Measurements from ENCODE around the gene HNF1A.
"Not testable (repeated sequence)": the region's sequence is repeated elsewhere in the genome, so short reads cannot be mapped to it uniquely, and the experiment has no call there.

Gene HNF1A

DNA sequence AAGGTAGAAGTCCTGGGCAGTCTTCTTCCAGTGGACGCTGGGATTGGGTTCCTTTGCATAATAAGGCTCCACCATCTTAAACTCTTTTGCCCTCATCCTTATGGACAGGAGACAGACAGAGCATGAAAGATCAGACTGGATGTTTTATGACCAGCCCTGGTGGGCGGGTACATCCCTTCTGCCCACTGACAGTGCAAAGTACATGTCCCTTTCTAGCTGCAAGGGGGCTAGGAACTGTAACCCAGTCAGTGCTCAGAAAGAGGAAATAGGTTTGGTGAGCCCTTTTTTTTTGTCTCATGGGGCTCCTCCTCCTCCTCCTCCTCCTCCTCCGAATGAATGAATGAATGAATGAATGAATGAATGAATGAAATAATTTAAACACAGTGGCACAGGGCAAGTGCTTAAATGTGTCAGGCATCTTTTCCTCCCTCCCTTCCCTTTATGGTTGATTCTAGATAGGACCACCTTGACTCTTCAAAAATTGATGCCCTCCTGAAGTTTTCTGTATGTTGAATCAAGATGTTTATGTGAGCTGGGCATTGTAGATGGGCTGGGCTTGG is 36.4 kb upstream of the HNF1A start:
- H3K4me3 ChIP-seq (ENCODE audit: low read depth, low read length), result no peak overlapping the region
- TF ChIP-seq, protein P1, sequence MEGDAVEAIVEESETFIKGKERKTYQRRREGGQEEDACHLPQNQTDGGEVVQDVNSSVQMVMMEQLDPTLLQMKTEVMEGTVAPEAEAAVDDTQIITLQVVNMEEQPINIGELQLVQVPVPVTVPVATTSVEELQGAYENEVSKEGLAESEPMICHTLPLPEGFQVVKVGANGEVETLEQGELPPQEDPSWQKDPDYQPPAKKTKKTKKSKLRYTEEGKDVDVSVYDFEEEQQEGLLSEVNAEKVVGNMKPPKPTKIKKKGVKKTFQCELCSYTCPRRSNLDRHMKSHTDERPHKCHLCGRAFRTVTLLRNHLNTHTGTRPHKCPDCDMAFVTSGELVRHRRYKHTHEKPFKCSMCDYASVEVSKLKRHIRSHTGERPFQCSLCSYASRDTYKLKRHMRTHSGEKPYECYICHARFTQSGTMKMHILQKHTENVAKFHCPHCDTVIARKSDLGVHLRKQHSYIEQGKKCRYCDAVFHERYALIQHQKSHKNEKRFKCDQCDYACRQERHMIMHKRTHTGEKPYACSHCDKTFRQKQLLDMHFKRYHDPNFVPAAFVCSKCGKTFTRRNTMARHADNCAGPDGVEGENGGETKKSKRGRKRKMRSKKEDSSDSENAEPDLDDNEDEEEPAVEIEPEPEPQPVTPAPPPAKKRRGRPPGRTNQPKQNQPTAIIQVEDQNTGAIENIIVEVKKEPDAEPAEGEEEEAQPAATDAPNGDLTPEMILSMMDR (IDR thresholded peaks at IDR 0.05; ENCODE audit: low read depth, low read length, missing control alignments), result no peak
- in situ Hi-C loops (cut with HindIII; ENCODE audit: low sequenced_read_pairs), result no loop called here
- DNase-seq (ENCODE audit: low read depth), result no peak

DNA sequence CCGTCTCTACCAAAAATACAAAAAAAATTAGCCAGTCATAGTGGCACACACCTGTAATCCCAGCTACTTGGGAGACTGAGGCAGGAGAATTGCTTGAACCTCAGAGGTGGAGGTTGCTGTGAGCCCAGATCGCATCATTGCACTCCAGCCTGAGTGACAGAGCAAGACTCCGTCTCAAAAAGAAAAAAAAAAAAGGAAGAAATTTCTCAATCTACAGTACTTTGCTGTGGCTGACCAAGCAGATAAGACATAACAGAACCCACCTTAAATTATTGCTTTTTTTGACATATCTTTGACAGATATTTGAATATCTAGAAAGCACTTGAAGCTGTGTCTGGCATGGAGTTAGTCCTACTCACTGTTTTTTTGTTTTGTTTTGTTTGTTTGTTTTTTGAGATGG is 34.9 kb upstream of the HNF1A start:
- H3K4me3 ChIP-seq (ENCODE audit: low read depth, low read length), result no peak overlapping the region
- TF ChIP-seq, protein P1 (IDR thresholded peaks at IDR 0.05; ENCODE audit: low read depth, low read length, missing control alignments), result no peak
- no peak for DNase-seq (ENCODE audit: low read depth)
- in situ Hi-C loops (cut with HindIII; ENCODE audit: low sequenced_read_pairs), result no loop called here

DNA sequence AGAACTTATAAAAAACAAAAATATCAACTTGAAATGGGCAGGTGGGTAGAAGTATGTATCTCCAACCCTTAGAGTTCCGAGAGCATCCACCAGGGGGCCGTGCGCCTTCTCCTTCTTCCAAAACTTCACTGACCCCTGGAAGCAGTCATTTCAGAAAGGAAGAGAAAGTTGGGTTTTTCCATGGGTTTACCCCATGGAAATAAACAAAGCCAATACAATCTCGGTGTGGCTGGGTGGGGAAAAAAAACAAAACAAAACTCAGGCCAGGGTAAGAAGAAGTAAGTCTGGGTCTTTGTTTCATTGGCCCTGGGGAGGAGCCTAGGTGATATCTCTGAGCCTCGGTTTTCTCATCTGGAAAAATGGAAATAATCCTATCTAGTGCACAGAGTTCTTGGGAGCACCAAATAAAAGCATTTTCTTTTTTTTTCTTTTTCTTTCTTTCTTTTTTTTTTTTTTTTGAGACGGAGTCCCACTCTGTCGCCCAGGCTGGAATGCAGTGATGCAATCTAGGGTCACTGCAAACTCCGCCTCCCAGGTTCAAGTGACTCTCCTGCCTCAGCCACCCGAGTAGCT is 33.6 kb upstream of the HNF1A start:
- H3K4me3 ChIP-seq (ENCODE audit: low read depth, low read length), result no peak overlapping the region
- in situ Hi-C loops (cut with HindIII; ENCODE audit: low sequenced_read_pairs), result no loop called here
- DNase-seq (ENCODE audit: low read depth), result peak; percentile 6
- TF ChIP-seq, protein P1 (IDR thresholded peaks at IDR 0.05; ENCODE audit: low read depth, low read length, missing control alignments), result peak; percentile 82

DNA sequence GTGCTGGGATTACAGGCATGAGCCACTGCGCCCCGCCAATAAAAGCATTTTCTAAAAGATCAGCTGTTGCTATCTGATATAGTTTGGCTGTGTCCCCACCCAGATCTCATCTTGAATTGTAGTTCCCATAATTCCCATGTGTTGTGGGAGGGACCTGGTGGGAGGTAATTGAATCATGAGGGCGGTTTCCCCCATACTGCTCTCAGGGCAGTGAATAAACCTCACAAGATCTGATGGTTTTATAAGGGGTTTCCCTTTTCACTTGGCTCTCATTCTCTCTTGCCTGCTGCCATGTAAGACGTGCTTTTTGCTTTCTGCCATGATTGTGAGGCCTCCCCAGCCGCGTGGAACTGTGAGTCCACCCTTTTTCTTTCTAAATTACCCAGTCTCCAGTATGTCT is 32.8 kb upstream of the HNF1A start:
- H3K4me3 ChIP-seq (ENCODE audit: low read depth, low read length); DNase-seq (ENCODE audit: low read depth); in situ Hi-C loops (cut with HindIII; ENCODE audit: low sequenced_read_pairs): not testable (repeated sequence)

DNA sequence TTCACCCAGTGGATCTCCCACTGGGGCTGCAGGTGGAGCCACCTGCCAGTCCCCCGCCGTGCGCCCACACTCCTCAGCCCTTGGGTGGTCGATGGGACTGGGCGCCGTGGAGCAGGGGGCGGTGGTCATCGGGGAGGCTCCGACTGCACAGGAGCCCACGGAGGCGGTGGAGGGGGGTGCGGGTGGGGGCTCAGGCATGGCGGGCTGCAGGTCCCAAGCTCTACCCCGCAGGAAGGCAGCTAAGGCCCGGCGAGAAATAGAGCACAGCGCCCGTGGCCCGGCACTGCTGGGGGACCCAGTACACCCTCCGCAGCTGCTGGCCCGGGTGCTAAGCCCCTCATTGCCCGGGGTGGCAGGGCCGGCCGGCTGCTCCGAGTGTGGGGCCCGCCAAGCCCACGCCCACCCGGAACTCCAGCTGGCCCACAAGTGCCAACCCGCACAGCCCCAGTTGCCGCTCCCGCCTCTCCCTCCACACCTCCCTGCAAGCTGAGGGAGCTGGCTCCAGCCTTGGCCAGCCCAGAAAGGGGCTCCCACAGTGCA is 28.0 kb upstream of the HNF1A start:
- DNase-seq (ENCODE audit: low read depth); in situ Hi-C loops (cut with HindIII; ENCODE audit: low sequenced_read_pairs): not testable (repeated sequence)

DNA sequence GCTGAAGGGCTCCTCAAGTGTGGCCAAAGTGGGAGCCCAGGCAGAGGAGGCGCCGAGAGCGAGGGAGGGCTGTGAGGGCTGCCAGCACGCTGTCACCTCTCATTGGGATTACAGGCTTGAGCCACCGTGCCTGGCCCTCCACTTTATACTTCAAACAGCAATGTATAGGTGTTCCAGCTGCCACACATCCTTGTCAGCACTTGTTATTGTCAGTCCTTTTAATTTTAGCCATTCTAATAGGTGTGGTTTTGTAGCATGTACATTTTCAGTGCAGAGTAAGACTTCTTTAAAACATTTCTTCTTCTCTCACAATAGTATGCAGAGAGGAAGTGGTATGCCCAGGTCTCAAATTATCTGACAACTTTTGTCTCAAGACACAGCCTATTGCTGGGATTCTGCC is 27.5 kb upstream of the HNF1A start:
- no peak overlapping the region for H3K4me3 ChIP-seq (ENCODE audit: low read depth, low read length)
- DNase-seq (ENCODE audit: low read depth), result no peak
- in situ Hi-C loops (cut with HindIII; ENCODE audit: low sequenced_read_pairs), result no loop called here
- TF ChIP-seq, protein P1 (IDR thresholded peaks at IDR 0.05; ENCODE audit: low read depth, low read length, missing control alignments), result no peak

More for the DNA sequence above, 28.0 kb upstream of the HNF1A start:
- not testable (repeated sequence) for H3K4me3 ChIP-seq (ENCODE audit: low read depth, low read length)

DNA sequence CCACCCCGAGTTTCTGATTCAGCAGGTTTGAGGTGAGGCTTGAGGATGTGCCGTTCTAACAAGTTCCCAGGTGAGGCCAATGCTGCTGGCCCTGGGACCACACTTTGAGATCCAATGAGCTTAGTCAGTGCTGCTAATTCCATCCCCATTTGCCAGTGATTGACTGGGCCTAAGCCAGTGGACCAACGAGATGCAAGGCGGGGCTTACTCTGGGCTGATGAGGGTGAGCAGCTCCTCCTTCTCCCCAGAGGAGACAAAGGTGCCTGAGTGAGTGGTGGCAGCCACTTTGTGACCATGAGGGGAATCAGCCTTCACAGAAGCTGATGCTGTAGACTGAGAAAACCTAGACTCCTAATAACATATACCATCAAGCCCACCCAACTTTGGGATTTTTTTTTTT is 23.1 kb upstream of the HNF1A start:
- H3K4me3 ChIP-seq (ENCODE audit: low read depth, low read length), result no peak overlapping the region
- TF ChIP-seq, protein P1 (IDR thresholded peaks at IDR 0.05; ENCODE audit: low read depth, low read length, missing control alignments), result no peak
- DNase-seq (ENCODE audit: low read depth), result no peak
- in situ Hi-C loops (cut with HindIII; ENCODE audit: low sequenced_read_pairs), result no loop called here

All from astrocyte of the cerebellum (primary cell).